PC-9 (cell line): ENCODE results near the gene CCDC121.

Experiments
- CTCF ChIP-seq: fragments of 200-600 bp; sonication (generic); conservative IDR thresholded peaks from 2 replicates; pipeline ENCODE4 v1.6.1; 2017; ENCODE audit warnings: mixed run types, antibody characterized with exemption, mild to moderate bottlenecking, moderate library complexity
- EZH2 ChIP-seq: fragments of 200-600 bp; sonication (generic); IDR thresholded peaks from 2 replicates; pipeline ENCODE4 v1.8.0; 2017; ENCODE audit warnings: antibody characterized with exemption, low read depth

- TF ChIP-seq CTCF = no peak
- TF ChIP-seq EZH2 = no peak
Observed at GRCh38 chr2:27664622-27665363, 36.0 kb upstream of the CCDC121 start.
